ENCODE results near the gene TCHP.

- TF ChIP-seq POLR2AphosphoS5 (IDR thresholded peaks at IDR 0.05; ENCODE audit: low read depth, low read length) (no peak), POLR2A (IDR thresholded peaks at IDR 0.05; ENCODE audit: low read depth, low read length) (no peak), TAF1 (IDR thresholded peaks at IDR 0.05; ENCODE audit: borderline replicate concordance, low read depth, low read length) (no peak)
Observed at GRCh38 chr12:109923481-109924245, 23.6 kb downstream of the TCHP start.

All from GM12892 (cell line).